BLaER1 treated with 17β-estradiol and CSF1 and Interleukin-3, amounts not matched to agents 10 nM and 100 nM (cell line): Measurements from ENCODE around the gene GNGT2.
A peak's percentile ranks its signal among the peaks of the same experiment; 100 is the strongest.
"Not testable (repeated sequence)": the region's sequence is repeated elsewhere in the genome, so short reads cannot be mapped to it uniquely, and the experiment has no call there.

Source experiments
- H3K27ac ChIP-seq, 11 experiments: shearing (Covaris generic); formaldehyde crosslinking; 2 replicates each; pipeline ENCODE4 v1.8.1; 2022
- H3K27me3 ChIP-seq, 11 experiments: shearing (Covaris generic); formaldehyde crosslinking; 2 replicates each; pipeline ENCODE4 v1.8.1; 2022
- H3K36me3 ChIP-seq, 11 experiments: shearing (Covaris generic); formaldehyde crosslinking; 2 replicates each; pipeline ENCODE4 v1.8.1; 2022
- H3K4me1 ChIP-seq, 10 experiments: shearing (Covaris generic); formaldehyde crosslinking; 2 replicates each; pipeline ENCODE4 v1.8.1; 2022
- H3K4me2 ChIP-seq, 11 experiments: shearing (Covaris generic); formaldehyde crosslinking; 2 replicates each; pipeline ENCODE4 v1.8.1; 2022
- H3K4me3 ChIP-seq, 10 experiments: shearing (Covaris generic); formaldehyde crosslinking; 2 replicates each; pipeline ENCODE4 v1.8.1; 2022
- H3K9ac ChIP-seq, 11 experiments: shearing (Covaris generic); formaldehyde crosslinking; 2 replicates each; pipeline ENCODE4 v1.8.1; 2022
- H3K9me3 ChIP-seq, 11 experiments: shearing (Covaris generic); formaldehyde crosslinking; replicated peaks in 1 of 11; 2 replicates each; pipeline ENCODE4 v1.8.1; 2022
- H4K20me1 ChIP-seq, 11 experiments: shearing (Covaris generic); formaldehyde crosslinking; 2 replicates each; pipeline ENCODE4 v1.8.1; 2022
- Cebpa-rat ChIP-seq, 11 experiments: shearing (Covaris generic); IDR thresholded peaks; 2 replicates each; pipeline ENCODE4 v1.8.1; 2022

The GNGT2 gene

DNA sequence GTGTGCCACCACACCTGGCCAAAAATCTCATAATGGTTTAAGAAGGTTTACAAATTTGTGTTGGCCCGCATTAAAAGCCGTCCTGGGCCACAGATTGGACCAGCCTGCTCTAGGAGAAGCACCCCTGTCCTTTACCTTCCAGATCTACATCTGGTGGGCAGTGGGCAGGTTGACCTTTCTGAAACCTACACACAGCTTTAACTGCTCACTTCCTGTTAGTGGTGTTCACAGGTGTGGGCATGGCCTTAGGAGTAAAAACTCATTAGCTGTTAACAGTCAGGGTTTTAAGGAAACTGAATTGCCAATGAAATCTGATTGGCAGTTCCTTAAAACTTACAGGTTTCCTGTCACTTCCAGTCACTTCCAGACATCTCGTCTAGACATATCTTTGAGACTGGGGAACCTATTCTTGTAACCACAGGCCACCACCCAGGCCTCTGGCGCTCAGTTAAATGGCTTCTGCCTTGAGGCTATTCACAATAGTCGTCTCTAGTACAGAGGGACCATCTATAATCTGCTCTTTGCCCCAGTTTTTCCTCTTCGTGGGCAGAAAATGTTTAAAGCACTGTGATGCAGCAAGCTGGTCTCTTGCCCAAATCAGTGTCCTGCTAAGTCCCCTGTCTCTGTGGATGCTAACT lies 29.3 kb downstream of the GNGT2 start:
- Histone ChIP-seq H3K27ac (no peak overlapping the region), H3K27me3 (no peaks in the 10 kb centered on the region), H3K4me2 (no peak overlapping the region), H3K9ac (no peak overlapping the region), H3K36me3 (peaks cover 0 to 9% (median 0%) of the 10 kb centered on the region in 11 experiments; a peak in 2 of 22 replicates), H3K9me3 (peaks cover 57 to 69% (median 61%) of the 10 kb centered on the region in 11 experiments), H3K4me1 (no peaks in the 10 kb centered on the region), H4K20me1 (no peaks in the 10 kb centered on the region), H3K4me3 (no peak overlapping the region)
- TF ChIP-seq Cebpa-rat (IDR thresholded peaks at IDR 0.05) = no peak

DNA sequence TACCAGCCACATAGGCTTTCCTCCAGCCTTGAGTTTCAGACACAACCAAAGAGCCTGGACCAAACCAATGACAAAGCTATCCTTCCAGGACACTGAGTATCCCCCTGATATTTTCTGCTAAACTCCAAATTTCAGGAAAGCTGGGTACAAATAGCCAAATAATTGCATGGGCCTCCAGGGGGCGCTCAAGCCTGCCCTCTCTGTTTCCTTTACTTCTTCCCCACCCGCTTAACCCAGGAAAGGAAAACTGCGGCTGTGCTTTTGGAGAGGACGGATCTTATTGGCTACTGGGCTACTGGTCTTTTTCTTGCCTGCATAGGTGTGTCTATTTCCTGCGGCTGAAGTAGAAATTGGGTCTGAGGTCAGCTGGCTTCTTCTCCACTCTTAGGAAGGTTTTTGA lies 30.1 kb downstream of the GNGT2 start:
- no peak overlapping the region for H3K9ac ChIP-seq
- H3K4me3 ChIP-seq = no peak overlapping the region
- H3K27ac ChIP-seq = no peak overlapping the region
- TF ChIP-seq Cebpa-rat (IDR thresholded peaks at IDR 0.05) = no peak
- H3K36me3 ChIP-seq = peaks cover 0 to 9% (median 0%) of the 10 kb centered on the region in 11 experiments; a peak in 2 of 22 replicates
- no peaks in the 10 kb centered on the region for H3K27me3 ChIP-seq
- peaks cover 57 to 69% (median 61%) of the 10 kb centered on the region in 11 experiments for H3K9me3 ChIP-seq
- no peaks in the 10 kb centered on the region for H3K4me1 ChIP-seq
- H3K4me2 ChIP-seq = no peak overlapping the region
- H4K20me1 ChIP-seq = no peaks in the 10 kb centered on the region

DNA sequence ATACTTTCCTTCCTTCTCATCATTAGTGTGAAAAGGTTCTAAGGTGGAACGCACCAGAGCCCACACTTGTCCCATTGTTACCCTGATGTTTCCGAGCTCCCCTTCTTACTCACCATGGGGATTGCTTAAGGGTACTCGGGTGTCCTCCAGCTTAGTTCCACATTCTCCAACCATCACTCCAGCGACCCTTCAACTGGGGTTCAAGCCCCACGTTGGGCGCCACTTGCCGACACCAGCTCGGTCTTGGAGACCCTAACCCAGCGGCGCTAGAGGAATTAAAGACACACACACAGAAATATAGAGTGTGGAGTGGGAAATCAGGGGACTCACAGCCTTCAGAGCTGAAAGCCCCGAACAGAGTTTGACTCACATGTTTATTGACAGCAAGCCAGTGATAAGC lies 34.4 kb downstream of the GNGT2 start:
- H4K20me1 ChIP-seq, H3K27me3 ChIP-seq, H3K4me2 ChIP-seq, H3K4me1 ChIP-seq, H3K36me3 ChIP-seq, H3K9ac ChIP-seq, H3K27ac ChIP-seq: not testable (repeated sequence)
- H3K4me3 ChIP-seq = peak overlapping the region in 2 of 10 experiments; percentile 10 to 22; a peak in 2 of 20 replicates
- H3K9me3 ChIP-seq = peaks cover 62 to 76% (median 69%) of the 10 kb centered on the region in 11 experiments

DNA sequence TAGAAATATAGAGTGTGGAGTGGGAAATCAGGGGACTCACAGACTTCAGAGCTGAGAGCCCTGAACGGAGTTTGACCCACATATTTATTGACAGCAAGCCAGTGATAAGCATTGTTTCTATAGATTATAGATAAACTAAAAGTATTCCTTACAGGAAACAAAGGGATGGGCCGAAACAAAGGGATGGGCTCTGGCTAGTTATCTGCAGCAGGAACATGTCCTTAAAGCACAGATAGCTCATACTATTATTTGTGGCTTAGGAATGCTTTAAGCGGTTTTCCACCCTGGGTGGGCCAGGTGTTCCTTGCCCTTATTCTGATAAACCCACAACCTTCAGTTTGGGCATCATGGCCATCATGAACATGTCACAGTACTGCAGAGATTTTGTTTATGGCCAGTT lies 39.7 kb downstream of the GNGT2 start:
- not testable (repeated sequence) for H4K20me1 ChIP-seq

DNA sequence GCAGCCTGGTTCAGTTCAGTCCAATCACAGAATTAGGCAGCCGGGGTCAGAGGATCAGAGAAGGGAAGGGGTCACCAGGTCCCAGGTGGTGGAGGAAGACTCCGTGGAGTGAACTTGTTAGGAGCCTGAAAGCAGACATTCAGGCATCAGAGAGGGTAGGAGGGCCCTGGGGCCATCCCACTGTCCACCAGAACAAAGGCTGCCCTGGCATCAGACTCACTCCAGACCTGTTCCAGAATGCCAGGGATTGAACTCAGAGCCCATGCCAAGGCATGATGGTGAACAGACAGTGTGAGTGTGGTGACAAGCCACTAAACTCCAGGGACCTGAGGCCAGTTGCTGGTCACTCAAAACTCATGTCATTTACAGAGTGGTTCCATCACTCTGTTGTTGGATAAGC lies 40.2 kb downstream of the GNGT2 start:
- Histone ChIP-seq H3K27ac (no peak overlapping the region), H4K20me1 (no peaks in the 10 kb centered on the region), H3K27me3 (no peaks in the 10 kb centered on the region), H3K36me3 (no peaks in the 10 kb centered on the region), H3K4me1 (no peaks in the 10 kb centered on the region), H3K4me2 (no peak overlapping the region), H3K4me3 (no peak overlapping the region), H3K9ac (no peak overlapping the region), H3K9me3 (peaks cover 42 to 60% (median 50%) of the 10 kb centered on the region in 11 experiments)
- no peak for TF ChIP-seq Cebpa-rat (IDR thresholded peaks at IDR 0.05)

More for the DNA sequence above, 39.7 kb downstream of the GNGT2 start:
- not testable (repeated sequence) for H3K36me3 ChIP-seq, H3K4me1 ChIP-seq, H3K9ac ChIP-seq, H3K4me2 ChIP-seq, H3K27me3 ChIP-seq, H3K4me3 ChIP-seq, H3K27ac ChIP-seq
- peaks cover 47 to 65% (median 55%) of the 10 kb centered on the region in 11 experiments for H3K9me3 ChIP-seq

DNA sequence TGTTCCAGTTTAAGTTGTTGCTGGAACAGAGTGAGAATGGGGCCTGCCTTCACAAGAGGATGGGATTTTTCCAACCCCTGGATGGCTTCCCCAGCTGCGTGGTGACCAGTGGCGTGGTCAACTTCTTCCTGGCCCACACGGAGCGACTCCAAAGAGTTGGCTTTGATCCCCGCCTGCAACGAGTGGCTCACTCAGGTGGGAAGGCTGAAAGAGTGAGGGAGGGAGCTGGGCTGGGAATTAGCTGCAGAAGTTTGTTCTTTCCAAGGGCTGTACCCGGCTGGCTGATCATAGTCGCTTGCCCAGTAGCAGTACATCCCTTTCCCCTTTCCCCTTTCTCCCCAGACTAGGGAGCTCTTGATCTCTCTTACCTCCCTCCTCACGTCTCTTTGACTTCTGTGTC lies 41.7 kb downstream of the GNGT2 start:
- H3K4me2 ChIP-seq = no peak overlapping the region
- no peak for TF ChIP-seq Cebpa-rat (IDR thresholded peaks at IDR 0.05)
- no peak overlapping the region for H3K27ac ChIP-seq
- H3K9me3 ChIP-seq = peaks cover 29 to 45% (median 35%) of the 10 kb centered on the region in 11 experiments; a peak in 21 of 22 replicates
- H3K27me3 ChIP-seq = no peaks in the 10 kb centered on the region
- H3K36me3 ChIP-seq = no peaks in the 10 kb centered on the region
- H3K4me3 ChIP-seq = no peak overlapping the region
- H3K4me1 ChIP-seq = no peaks in the 10 kb centered on the region
- no peaks in the 10 kb centered on the region for H4K20me1 ChIP-seq
- no peak overlapping the region for H3K9ac ChIP-seq

DNA sequence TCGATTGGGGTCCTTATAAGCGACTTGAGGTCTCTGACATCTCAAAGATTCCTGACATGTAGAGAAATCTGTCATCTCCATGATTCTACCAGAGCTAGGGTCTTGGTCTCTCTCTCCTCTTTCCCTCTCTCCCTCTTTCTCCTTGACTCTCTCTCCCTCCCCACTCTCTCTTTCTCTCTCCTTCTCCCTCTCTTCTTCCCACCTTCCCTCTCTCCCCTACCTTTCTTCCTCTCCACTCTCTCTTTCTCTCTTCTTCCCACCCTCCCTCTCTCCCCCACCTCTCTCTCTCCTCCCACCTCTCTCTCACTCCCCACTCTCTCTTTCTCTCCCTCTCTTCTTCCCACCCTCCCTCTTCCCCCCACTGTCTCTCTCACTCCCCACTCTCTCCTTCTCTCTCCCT lies 45.2 kb downstream of the GNGT2 start:
- H3K4me1 ChIP-seq = no peaks in the 10 kb centered on the region
- no peak overlapping the region for H3K4me2 ChIP-seq
- no peaks in the 10 kb centered on the region for H3K36me3 ChIP-seq
- no peak overlapping the region for H3K9ac ChIP-seq
- H3K27ac ChIP-seq = no peak overlapping the region
- no peak for TF ChIP-seq Cebpa-rat (IDR thresholded peaks at IDR 0.05)
- H3K4me3 ChIP-seq = no peak overlapping the region
- no peaks in the 10 kb centered on the region for H4K20me1 ChIP-seq
- no peaks in the 10 kb centered on the region for H3K27me3 ChIP-seq
- peaks cover 2 to 13% (median 6%) of the 10 kb centered on the region in 11 experiments; a peak in 17 of 22 replicates for H3K9me3 ChIP-seq

DNA sequence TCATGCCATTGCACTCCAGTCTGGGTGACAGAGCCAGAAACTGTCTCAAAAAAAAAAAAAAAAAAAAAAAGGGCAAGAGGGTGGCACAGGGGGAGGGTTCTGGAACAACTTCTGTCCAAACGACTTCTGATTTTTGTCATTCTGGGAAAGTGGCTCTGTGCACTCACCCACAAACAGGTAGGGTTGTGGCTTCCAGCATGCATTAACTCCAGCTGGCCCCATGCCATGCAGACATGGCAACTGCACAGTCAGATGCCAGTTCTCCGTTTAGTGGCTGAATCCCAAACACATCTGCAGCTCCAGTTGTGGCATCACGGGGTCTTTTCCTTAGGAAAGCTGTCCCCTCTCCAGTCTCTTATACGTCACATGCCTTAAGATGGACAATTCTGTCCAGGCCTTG lies 47.5 kb downstream of the GNGT2 start:
- Histone ChIP-seq H3K4me3 (no peak overlapping the region), H3K4me2 (no peak overlapping the region), H3K27ac (no peak overlapping the region), H4K20me1 (no peaks in the 10 kb centered on the region), H3K9ac (no peak overlapping the region), H3K27me3 (no peaks in the 10 kb centered on the region), H3K36me3 (no peaks in the 10 kb centered on the region), H3K9me3 (no peaks in the 10 kb centered on the region), H3K4me1 (no peaks in the 10 kb centered on the region)
- no peak for TF ChIP-seq Cebpa-rat (IDR thresholded peaks at IDR 0.05)

DNA sequence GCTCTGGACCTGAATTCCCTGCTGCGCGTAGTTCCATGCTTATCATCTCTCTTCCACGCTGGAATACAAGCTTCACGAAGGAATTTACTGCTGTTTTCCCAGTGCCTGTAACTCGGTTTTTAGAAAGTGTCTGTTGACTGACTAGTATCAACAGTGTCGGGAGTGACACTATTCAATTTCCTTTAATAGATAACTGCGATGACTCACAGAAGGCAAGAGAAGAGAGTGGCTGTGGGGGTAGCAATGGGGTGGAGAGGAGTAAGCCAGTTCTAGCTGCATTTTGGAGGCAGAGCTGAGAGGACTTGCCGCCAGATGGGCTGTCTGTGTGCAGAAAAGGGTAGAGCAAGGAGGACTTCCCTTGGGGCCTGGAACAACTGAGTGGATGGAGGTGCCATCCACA lies 52.6 kb downstream of the GNGT2 start:
- Histone ChIP-seq H3K4me3 (no peak overlapping the region), H3K4me1 (no peaks in the 10 kb centered on the region), H3K4me2 (no peak overlapping the region), H4K20me1 (no peaks in the 10 kb centered on the region), H3K27ac (no peak overlapping the region), H3K36me3 (no peaks in the 10 kb centered on the region), H3K9ac (no peak overlapping the region), H3K27me3 (no peaks in the 10 kb centered on the region), H3K9me3 (no peaks in the 10 kb centered on the region)
- TF ChIP-seq Cebpa-rat (IDR thresholded peaks at IDR 0.05) = no peak

DNA sequence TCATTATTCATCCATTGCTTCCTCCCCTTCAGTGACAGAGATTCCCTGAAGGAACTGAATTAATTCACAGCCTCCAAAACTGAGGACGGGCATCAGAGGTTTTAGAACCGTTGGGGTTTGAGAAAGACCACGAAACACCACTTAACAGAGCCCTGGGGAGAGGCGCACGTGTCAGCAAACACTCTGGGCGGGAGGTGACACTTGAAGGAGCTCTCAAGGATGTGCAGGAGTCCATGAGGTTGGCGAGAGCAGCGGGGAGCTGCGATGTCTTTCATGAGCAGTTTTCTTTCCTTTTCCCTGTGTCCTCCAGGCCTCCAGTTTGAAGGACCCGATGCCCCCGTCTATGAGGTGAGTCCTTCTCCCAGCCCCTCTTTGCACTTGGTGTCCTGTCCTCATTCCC lies 54.1 kb downstream of the GNGT2 start:
- no peaks in the 10 kb centered on the region for H3K36me3 ChIP-seq
- no peaks in the 10 kb centered on the region for H3K4me1 ChIP-seq
- TF ChIP-seq Cebpa-rat (IDR thresholded peaks at IDR 0.05) = no peak
- no peak overlapping the region for H3K4me2 ChIP-seq
- H3K9me3 ChIP-seq = no peaks in the 10 kb centered on the region
- no peak overlapping the region for H3K9ac ChIP-seq
- H3K4me3 ChIP-seq = no peak overlapping the region
- H3K27me3 ChIP-seq = no peaks in the 10 kb centered on the region
- H4K20me1 ChIP-seq = no peaks in the 10 kb centered on the region
- no peak overlapping the region for H3K27ac ChIP-seq
